ENCODE results near the gene STUM. TPM values are rescaled to one million over a fixed set of nuclear protein-coding genes. Genes with fewer than 3 reads are reported as not detected.
A peak's percentile ranks its signal among the peaks of the same experiment; 100 is the strongest.

STUM gene
- total and polyA plus RNA-seq, 2 experiments from 2014 or later, result 0.71 to 7.6 TPM

DNA sequence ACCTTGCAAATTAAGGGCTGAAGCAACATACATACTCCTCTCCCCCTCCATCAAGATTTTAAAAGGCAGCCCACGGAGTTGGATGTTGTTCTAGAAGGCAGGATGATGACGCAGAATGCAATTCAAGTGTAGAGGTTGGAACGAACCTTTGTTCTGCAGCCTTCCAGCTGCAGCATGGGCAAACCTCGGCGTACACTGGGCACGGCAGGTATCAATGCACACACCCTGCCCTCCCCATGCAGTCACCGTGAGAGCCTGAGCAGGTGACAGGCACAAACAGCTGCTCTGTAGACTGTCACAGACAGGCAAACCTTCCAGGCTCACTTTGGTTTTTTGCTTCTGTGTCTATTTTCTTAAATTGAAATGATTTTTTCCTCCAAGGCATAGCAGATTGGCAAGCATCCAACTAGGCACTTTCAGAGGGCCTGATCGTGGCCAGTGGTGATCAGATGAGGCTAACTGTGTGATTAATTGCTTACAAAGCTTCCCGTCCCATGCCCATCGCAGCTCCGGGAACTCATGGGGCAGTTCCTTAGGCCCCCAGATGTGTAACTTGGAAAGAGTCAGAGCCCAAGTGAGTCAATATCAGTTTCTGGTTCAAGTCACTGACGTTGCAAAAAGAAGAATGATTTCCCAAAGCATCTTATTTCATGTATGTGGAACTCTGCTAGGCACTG is 108.2 kb downstream of the STUM start:
- no peaks in the 10 kb centered on the region for H3K36me3 ChIP-seq
- TF ChIP-seq, protein P1, sequence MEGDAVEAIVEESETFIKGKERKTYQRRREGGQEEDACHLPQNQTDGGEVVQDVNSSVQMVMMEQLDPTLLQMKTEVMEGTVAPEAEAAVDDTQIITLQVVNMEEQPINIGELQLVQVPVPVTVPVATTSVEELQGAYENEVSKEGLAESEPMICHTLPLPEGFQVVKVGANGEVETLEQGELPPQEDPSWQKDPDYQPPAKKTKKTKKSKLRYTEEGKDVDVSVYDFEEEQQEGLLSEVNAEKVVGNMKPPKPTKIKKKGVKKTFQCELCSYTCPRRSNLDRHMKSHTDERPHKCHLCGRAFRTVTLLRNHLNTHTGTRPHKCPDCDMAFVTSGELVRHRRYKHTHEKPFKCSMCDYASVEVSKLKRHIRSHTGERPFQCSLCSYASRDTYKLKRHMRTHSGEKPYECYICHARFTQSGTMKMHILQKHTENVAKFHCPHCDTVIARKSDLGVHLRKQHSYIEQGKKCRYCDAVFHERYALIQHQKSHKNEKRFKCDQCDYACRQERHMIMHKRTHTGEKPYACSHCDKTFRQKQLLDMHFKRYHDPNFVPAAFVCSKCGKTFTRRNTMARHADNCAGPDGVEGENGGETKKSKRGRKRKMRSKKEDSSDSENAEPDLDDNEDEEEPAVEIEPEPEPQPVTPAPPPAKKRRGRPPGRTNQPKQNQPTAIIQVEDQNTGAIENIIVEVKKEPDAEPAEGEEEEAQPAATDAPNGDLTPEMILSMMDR (IDR thresholded peaks at IDR 0.05; ENCODE audit: low read depth, low read length), result no peak
- peak in 1 of 2 donors; percentile 69 for DNase-seq (ENCODE audit: low read depth in 1 of 2, low spot score in 1 of 2)
- H3K27me3 ChIP-seq, result no peaks in the 10 kb centered on the region
- H3K4me3 ChIP-seq, result no peak overlapping the region
- H3K4me1 ChIP-seq (ENCODE audit: low read depth), result peaks cover 53% of the 10 kb centered on the region
- no peaks in the 10 kb centered on the region for H3K9me3 ChIP-seq (ENCODE audit: low read depth)
- peak overlapping the region; percentile 1 for H3K27ac ChIP-seq

DNA sequence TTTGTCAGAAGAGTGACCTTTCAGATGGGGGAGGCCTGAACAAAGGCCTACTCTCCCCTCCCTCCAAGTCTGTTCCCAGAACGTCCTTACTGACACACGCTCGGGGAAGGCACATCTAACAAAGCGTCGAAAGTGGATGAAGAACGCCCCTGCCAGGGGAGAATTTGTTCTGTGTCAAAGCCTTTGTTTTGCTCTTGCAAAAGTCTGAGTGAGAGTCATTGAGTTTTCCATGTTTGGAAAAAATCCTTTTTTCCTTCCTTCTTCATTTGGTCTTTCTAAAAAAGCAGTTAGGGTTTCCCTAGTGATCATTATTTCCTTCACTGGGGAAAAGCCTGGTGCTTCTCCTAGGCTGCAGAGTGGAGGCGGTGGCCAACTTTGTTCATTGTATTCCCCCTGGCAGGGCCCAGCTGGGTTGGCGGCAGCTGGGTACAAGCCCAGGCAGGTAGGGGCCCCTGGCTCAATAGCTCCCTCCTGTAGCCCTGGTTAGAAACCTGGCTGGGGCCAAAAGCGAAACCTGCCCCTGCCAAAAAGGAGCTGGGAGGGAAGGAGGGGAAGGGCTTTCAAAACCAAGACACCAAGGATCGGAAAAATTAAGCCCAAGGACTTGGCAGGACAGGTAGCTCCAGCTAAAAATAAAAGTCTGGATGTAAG is 109.5 kb downstream of the STUM start:
- TF ChIP-seq, protein P1 (IDR thresholded peaks at IDR 0.05; ENCODE audit: low read depth, low read length), result no peak
- no peak overlapping the region for H3K4me3 ChIP-seq
- no peak overlapping the region for H3K27ac ChIP-seq
- DNase-seq (ENCODE audit: low read depth in 1 of 2, low spot score in 1 of 2), result no peak
- no peaks in the 10 kb centered on the region for H3K36me3 ChIP-seq
- H3K27me3 ChIP-seq, result no peaks in the 10 kb centered on the region
- no peaks in the 10 kb centered on the region for H3K9me3 ChIP-seq (ENCODE audit: low read depth)
- peaks cover 66% of the 10 kb centered on the region for H3K4me1 ChIP-seq (ENCODE audit: low read depth)

DNA sequence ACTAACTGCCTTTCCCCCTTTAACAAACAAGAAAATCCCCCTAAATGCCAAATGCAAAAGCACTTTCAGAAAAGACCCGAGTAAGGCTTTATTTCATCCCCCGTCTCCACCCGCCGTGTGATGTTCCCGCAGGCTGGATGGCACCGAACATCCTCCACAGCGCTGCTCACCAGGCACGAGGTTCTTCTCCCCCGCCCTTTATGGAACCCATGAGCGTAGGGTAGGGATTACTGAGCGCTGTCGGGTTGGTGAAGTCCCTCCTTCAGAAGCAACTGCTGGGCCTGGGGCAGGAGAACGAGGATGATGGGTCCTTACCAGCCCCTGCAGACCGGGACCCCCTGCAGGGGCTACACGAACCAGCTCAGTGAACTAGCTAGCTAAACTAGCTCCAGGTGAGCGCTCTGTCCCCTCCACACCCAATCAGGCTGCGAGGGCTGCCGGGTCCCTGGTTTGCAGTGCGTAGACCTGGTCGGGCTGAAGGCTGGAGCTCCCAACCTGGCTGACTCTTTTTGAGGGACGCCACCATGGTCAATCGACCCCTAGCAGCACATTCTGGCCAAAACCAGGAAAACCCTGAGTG is 110.1 kb downstream of the STUM start:
- TF ChIP-seq, protein P1 (IDR thresholded peaks at IDR 0.05; ENCODE audit: low read depth, low read length), result no peak
- Histone ChIP-seq H3K27me3 (no peaks in the 10 kb centered on the region), H3K4me3 (no peak overlapping the region), H3K36me3 (no peaks in the 10 kb centered on the region), H3K27ac (no peak overlapping the region), H3K9me3 (ENCODE audit: low read depth) (no peaks in the 10 kb centered on the region), H3K4me1 (ENCODE audit: low read depth) (peaks cover 63% of the 10 kb centered on the region)
- DNase-seq (ENCODE audit: low read depth in 1 of 2, low spot score in 1 of 2), result no peak

Other genes starting within 250 kb of the STUM start
- gene LIN9, start 239.6 kb upstream of the STUM start, total RNA-seq, result 11.3 and 12.6 TPM in 2 replicates
- 9.7 and 16.6 TPM in 2 replicates for gene LIN9, start 239.6 kb upstream of the STUM start, polyA plus RNA-seq
- 293 and 373 TPM in 2 replicates for gene PARP1, start 140.7 kb upstream of the STUM start, total RNA-seq
- 192 and 243 TPM in 2 replicates for gene PARP1, start 140.7 kb upstream of the STUM start, polyA plus RNA-seq
- 4.5 and 12.0 TPM in 2 replicates for gene ITPKB, start 190.5 kb downstream of the STUM start, total RNA-seq
- gene ITPKB, start 190.5 kb downstream of the STUM start, polyA plus RNA-seq, result 3.8 and 7.2 TPM in 2 replicates